BLaER1 (cell line): ENCODE data around the gene AHNAK2.

Experiments used
- H3K27ac ChIP-seq: shearing (Covaris generic); formaldehyde crosslinking; 2 replicates; pipeline ENCODE4 v1.8.1; 2022
- H3K27me3 ChIP-seq: shearing (Covaris generic); formaldehyde crosslinking; 2 replicates; pipeline ENCODE4 v1.8.1; 2022
- H3K36me3 ChIP-seq: shearing (Covaris generic); formaldehyde crosslinking; 2 replicates; pipeline ENCODE4 v1.8.1; 2022
- H3K4me1 ChIP-seq: shearing (Covaris generic); formaldehyde crosslinking; 2 replicates; pipeline ENCODE4 v1.8.1; 2022
- H3K4me2 ChIP-seq: shearing (Covaris generic); formaldehyde crosslinking; 2 replicates; pipeline ENCODE4 v1.8.1; 2022
- H3K4me3 ChIP-seq: shearing (Covaris generic); formaldehyde crosslinking; 2 replicates; pipeline ENCODE4 v1.8.1; 2022
- H3K9ac ChIP-seq: shearing (Covaris generic); formaldehyde crosslinking; 2 replicates; pipeline ENCODE4 v1.8.1; 2022
- H3K9me3 ChIP-seq: shearing (Covaris generic); formaldehyde crosslinking; 2 replicates; pipeline ENCODE4 v1.8.1; 2022
- H4K20me1 ChIP-seq: shearing (Covaris generic); formaldehyde crosslinking; 2 replicates; pipeline ENCODE4 v1.8.1; 2022
- Cebpa-rat ChIP-seq: shearing (Covaris generic); IDR thresholded peaks from 2 replicates; pipeline ENCODE4 v1.8.1; 2022

AHNAK2 gene

GRCh38 chr14:105021656-105022275, 43.6 kb upstream of the AHNAK2 start:
- H3K9me3 ChIP-seq: no peaks in the 10 kb centered on the region
- no peak for TF ChIP-seq Cebpa-rat
- H3K27ac ChIP-seq: peak overlapping the region; percentile 85
- peak overlapping the region; percentile 87 for H3K9ac ChIP-seq
- H3K4me1 ChIP-seq: peaks cover 87% of the 10 kb centered on the region
- peak overlapping the region; percentile 99 for H3K4me2 ChIP-seq
- H3K27me3 ChIP-seq: no peaks in the 10 kb centered on the region
- peak overlapping the region; percentile 77 for H3K4me3 ChIP-seq
- H4K20me1 ChIP-seq: peaks cover 40% of the 10 kb centered on the region
- peaks cover 15% of the 10 kb centered on the region; the same call in 1 of the 2 replicates for H3K36me3 ChIP-seq

- Histone ChIP-seq H3K36me3 (peaks cover 22% of the 10 kb centered on the region), H4K20me1 (peaks cover 47% of the 10 kb centered on the region), H3K4me2 (peak within 1 kb of the TSS; percentile 99), H3K27ac (peak within 1 kb of the TSS; percentile 98), H3K4me1 (peaks cover 87% of the 10 kb centered on the region), H3K4me3 (peak within 1 kb of the TSS; percentile 83), H3K9ac (peak within 1 kb of the TSS; percentile 98), H3K9me3 (no peaks in the 10 kb centered on the region), H3K27me3 (no peaks in the 10 kb centered on the region)
- no peak for TF ChIP-seq Cebpa-rat
These were observed 42.9 kb upstream of the AHNAK2 start, which contains the start of gene CDCA4 for GRCh38 chr14:105020815-105021655. CDCA4 (minus strand) TSS chr14:105021083; CDS start chr14:105011929, 9,154 bp downstream.

GRCh38 chr14:105019861-105020814, 42.0 kb upstream of the AHNAK2 start:
- Histone ChIP-seq H3K9me3 (no peaks in the 10 kb centered on the region), H3K4me3 (peak overlapping the region; percentile 83), H3K27me3 (no peaks in the 10 kb centered on the region), H3K9ac (peak overlapping the region; percentile 98), H3K4me2 (peak overlapping the region; percentile 92), H3K36me3 (peaks cover 31% of the 10 kb centered on the region), H3K27ac (peak overlapping the region; percentile 98), H4K20me1 (peaks cover 56% of the 10 kb centered on the region), H3K4me1 (peaks cover 87% of the 10 kb centered on the region)
- no peak for TF ChIP-seq Cebpa-rat

- H3K27me3 ChIP-seq: no peaks in the 10 kb centered on the region
- peak overlapping the region; percentile 92 for H3K4me2 ChIP-seq
- no peaks in the 10 kb centered on the region for H3K9me3 ChIP-seq
- TF ChIP-seq Cebpa-rat: no peak
- peak overlapping the region; percentile 98; the same call in 1 of the 2 replicates for H3K9ac ChIP-seq
- H3K27ac ChIP-seq: peak overlapping the region; percentile 98
- H3K4me3 ChIP-seq: 0 out of 2 replicates have a peak overlapping the region, but pooled peaks have one; percentile 19
- peaks cover 74% of the 10 kb centered on the region for H4K20me1 ChIP-seq
- peaks cover 38% of the 10 kb centered on the region for H3K36me3 ChIP-seq
- H3K4me1 ChIP-seq: peaks cover 87% of the 10 kb centered on the region
These were observed 40.2 kb upstream of the AHNAK2 start for GRCh38 chr14:105018414-105018813.

GRCh38 chr14:105015905-105016304, 37.7 kb upstream of the AHNAK2 start:
- no peaks in the 10 kb centered on the region for H3K27me3 ChIP-seq
- H3K9ac ChIP-seq: peak overlapping the region; percentile 66
- peak overlapping the region; percentile 59 for H3K27ac ChIP-seq
- H3K4me1 ChIP-seq: peaks cover 89% of the 10 kb centered on the region
- no peak overlapping the region for H3K4me3 ChIP-seq
- peaks cover 99% of the 10 kb centered on the region for H4K20me1 ChIP-seq
- H3K9me3 ChIP-seq: no peaks in the 10 kb centered on the region
- peak overlapping the region; percentile 92 for H3K4me2 ChIP-seq
- peaks cover 61% of the 10 kb centered on the region for H3K36me3 ChIP-seq
- no peak for TF ChIP-seq Cebpa-rat

GRCh38 chr14:105015242-105015641, 37.1 kb upstream of the AHNAK2 start:
- H3K9ac ChIP-seq: peak overlapping the region; percentile 66
- peaks cover 68% of the 10 kb centered on the region for H3K36me3 ChIP-seq
- peaks cover 100% of the 10 kb centered on the region for H4K20me1 ChIP-seq
- H3K4me1 ChIP-seq: peaks cover 91% of the 10 kb centered on the region
- peak overlapping the region; percentile 59 for H3K27ac ChIP-seq
- H3K9me3 ChIP-seq: no peaks in the 10 kb centered on the region
- no peak overlapping the region for H3K4me3 ChIP-seq
- no peak for TF ChIP-seq Cebpa-rat
- H3K4me2 ChIP-seq: peak overlapping the region; percentile 92
- no peaks in the 10 kb centered on the region for H3K27me3 ChIP-seq

GRCh38 chr14:105014631-105015030, 36.5 kb upstream of the AHNAK2 start:
- no peaks in the 10 kb centered on the region for H3K27me3 ChIP-seq
- TF ChIP-seq Cebpa-rat: no peak
- H4K20me1 ChIP-seq: peaks cover 100% of the 10 kb centered on the region
- H3K9me3 ChIP-seq: no peaks in the 10 kb centered on the region
- H3K27ac ChIP-seq: peak overlapping the region; percentile 59
- H3K4me1 ChIP-seq: peaks cover 86% of the 10 kb centered on the region
- peak overlapping the region; percentile 92 for H3K4me2 ChIP-seq
- no peak overlapping the region for H3K4me3 ChIP-seq
- H3K36me3 ChIP-seq: peaks cover 74% of the 10 kb centered on the region
- peak overlapping the region; percentile 49 for H3K9ac ChIP-seq

GRCh38 chr14:105014032-105014431, 35.9 kb upstream of the AHNAK2 start:
- Histone ChIP-seq H3K4me3 (no peak overlapping the region), H3K4me2 (peak overlapping the region; percentile 92), H3K27me3 (no peaks in the 10 kb centered on the region), H4K20me1 (peaks cover 100% of the 10 kb centered on the region), H3K9me3 (no peaks in the 10 kb centered on the region), H3K4me1 (peaks cover 80% of the 10 kb centered on the region), H3K36me3 (peaks cover 78% of the 10 kb centered on the region), H3K9ac (0 out of 2 replicates have a peak overlapping the region, but pooled peaks have one; percentile 0), H3K27ac (no peak overlapping the region)
- TF ChIP-seq Cebpa-rat: no peak

- peak overlapping the region; percentile 92 for H3K4me2 ChIP-seq
- H3K27ac ChIP-seq: no peak overlapping the region
These were observed 35.1 kb upstream of the AHNAK2 start for GRCh38 chr14:105013150-105013785.

More at GRCh38 chr14:105013150-105013785, 35.1 kb upstream of the AHNAK2 start:
- Histone ChIP-seq H3K27me3 (no peaks in the 10 kb centered on the region), H3K9me3 (no peaks in the 10 kb centered on the region), H3K36me3 (peaks cover 84% of the 10 kb centered on the region), H4K20me1 (peaks cover 100% of the 10 kb centered on the region), H3K9ac (no peak overlapping the region), H3K4me1 (peaks cover 72% of the 10 kb centered on the region), H3K4me3 (no peak overlapping the region)
- no peak for TF ChIP-seq Cebpa-rat
